Fibroblast of skin of right biceps (primary cell): ENCODE measurements around the gene TNRC18.
"Not testable (repeated sequence)": the region's sequence is repeated elsewhere in the genome, so short reads cannot be mapped to it uniquely, and the experiment has no call there.

Experiments
- DNase-seq: peaks from one replicate; pipeline ENCODE4 v3.0.0-alpha.2; 2013

TNRC18 gene

DNA sequence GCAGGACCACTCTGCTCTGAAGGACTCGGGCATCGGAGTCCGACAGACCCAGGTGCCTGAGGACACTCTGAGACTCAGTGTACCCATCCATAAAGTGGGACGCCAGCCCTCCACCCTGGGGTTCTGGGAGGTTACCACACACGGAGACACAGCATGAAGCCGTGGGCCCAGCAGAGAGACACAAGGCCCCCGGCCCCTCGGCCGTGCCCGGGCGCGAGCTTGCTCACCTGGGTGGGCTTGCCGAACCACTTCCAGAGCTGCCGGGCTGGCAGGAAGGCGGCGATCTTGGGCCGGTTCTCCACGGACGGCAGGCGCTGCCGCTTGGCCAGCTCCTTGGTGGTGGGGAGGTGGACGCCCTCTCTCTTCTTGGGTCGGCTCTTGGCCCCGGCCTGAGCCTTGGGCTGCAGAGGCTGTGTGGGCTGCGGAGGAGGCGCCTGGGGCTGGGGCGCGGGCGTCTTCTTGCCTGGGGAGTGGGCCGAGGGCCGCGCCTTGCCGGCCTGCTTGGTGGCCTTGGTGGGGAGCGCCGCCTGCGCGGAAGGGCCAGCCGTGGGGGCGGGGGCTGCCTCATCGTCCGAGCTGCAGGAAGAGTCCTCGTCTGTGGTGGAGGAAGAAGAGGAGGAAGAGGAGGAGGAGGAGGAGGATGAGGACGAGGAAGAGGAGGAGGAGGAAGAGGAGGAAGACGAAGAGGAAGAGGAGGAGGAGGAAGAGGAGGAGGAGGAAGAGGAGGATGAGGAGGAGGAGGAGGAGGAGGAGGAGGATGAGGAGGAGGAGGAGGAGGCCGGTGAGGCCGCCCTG, 111.2 kb downstream of the TNRC18 start:
- not testable (repeated sequence) for DNase-seq

DNA sequence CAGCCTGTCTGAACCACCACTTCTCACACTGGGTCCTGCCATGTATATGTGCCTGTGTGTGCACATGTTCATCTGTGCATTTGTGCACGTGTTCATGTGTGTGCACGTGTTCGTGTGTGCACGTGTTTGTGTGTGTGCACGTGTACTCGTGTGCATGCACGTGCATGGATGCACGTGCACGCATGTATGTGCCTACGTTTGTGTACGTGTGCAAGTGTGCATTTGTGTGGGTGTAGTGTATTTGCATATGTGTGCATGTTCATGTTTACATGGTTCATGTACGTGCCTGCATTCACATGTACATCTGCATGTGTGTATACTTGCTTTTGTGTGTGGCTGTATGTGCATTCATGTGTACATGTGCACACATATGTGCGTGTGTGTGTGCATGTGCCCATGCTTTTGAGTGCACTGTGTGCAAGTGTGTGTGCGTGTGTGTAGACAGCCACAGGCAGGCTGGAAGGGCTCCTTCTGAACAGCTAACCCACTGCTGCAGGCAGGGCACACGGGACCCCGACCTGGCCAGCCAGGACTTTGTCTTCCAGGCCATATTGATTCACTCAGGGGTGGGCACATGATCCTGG, 112.7 kb downstream of the TNRC18 start:
- no peak for DNase-seq

DNA sequence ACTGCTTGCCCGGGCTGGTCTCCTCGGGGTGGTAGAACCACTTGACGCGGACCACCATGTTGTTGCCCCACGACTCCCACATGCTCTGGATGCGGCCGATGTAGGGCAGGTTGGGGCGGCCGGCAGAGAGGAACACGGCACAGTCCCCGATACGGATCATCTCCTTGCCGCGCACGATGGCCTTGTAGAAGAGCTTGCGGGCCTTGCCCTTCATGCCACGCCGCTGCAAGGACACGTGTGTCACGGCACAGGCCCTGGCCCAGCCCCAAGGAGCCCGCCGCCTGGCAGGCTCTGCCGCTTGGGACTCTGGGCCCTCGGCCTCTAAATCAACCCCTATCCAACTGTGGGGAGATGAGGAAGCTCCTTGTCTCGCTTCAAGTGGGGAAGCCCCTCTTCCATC, 114.5 kb downstream of the TNRC18 start:
- DNase-seq: no peak

DNA sequence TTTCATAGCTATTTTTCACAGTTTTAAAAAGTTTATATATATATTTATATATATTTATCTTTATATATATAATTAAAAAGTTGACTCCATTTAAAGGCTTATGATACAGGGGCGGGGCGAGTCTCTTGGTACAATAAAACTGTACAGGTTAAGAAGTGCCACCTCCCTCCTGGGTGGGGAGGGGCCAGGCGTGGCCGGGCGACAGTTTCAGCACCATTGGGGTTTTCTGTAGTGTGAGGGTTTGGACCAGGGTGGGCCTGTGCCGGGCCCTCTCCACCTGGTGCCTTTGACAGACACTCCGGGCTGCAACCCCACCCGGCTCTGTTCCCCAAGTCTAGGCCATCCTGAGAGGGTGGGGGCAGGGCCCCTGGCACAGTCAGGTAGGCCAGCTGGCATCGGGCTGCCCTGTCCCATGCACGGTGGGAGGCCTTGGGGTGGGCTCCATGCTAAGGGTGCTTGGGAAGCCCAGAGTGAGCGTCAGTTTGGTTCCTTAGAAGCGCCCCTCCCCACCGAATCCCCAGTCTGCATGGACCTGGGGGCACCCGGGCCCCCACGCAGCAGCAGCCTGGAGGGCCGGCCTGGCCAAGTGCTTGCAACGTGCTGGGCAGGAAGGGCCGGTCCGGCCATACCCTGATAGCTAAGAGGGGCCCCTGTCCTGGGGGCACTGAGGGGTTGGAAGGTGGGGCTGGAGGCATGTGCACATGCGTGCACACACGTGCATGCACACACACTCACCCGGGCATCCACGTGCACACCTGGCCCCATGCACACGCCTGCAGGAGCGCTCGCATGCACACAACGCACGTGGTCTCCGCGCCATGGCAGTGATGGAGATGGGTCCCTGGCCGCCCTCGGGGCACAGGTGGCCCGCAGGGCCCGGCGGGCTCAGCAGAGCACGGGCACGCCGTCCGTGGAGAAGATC, 116.2 kb downstream of the TNRC18 start:
- DNase-seq: not testable (repeated sequence)

DNA sequence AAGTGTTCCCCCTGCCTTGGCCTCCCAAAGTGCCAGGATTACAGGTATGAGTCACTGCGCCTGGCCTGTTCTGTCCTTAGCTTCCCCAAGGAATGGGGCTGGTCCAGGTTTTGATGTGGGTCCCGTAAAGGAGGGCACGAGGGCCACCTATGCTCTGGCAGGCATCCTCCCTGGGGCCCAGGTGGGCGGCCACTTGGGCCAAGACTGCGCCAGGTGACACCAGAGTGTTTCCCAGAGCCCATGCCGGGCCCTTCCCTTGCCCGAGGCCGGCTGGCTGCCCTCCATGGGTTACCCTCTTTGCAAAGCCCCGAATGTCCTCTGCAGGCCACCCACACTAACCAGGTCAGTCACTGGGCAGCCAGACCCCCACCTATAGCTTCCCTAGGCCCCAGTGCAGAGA, 118.6 kb downstream of the TNRC18 start:
- not testable (repeated sequence) for DNase-seq

DNA sequence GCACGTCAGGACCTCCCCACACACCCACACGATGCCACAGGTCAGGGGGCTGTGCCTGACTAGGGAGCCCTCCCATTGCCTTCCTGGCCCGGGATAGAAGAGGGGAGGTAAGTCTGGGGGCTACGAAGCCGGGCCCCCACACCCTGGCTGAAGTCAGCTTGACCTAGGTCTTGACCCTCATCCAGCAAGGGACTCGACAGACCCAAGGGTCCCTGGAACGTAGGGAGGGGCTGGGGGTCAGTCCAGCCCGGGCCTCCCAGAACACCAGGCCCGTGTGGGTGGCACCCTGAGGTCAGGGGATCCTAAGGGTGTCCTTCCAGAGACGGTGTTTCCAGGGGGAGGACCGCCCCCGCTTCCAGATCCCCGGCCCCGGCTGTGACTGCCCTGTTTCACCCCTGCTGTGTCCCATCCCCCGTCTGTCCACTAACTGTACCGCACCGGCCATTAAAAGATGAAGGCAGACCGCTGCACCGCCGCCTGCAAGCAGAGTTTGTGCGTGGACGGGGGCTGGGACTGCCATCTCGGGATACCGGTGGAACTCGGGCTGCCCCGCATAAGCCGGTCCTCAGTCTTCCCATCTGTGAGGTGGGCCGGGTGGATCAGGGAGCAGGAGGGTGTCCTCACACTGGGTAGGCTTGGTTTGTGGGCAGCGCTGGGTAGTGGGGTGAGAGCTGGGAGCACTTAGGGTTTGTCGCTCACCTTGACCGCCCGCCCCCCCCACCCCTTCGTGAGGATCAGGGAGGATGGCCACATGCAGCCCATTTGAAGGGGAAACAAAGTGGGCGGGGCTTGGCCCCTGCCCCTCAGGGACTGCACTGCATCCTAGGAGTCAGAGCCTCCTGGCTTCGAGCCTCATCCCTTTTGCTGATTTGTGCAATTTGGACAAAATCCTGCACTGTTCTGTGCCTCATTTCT, 119.8 kb downstream of the TNRC18 start:
- no peak for DNase-seq

DNA sequence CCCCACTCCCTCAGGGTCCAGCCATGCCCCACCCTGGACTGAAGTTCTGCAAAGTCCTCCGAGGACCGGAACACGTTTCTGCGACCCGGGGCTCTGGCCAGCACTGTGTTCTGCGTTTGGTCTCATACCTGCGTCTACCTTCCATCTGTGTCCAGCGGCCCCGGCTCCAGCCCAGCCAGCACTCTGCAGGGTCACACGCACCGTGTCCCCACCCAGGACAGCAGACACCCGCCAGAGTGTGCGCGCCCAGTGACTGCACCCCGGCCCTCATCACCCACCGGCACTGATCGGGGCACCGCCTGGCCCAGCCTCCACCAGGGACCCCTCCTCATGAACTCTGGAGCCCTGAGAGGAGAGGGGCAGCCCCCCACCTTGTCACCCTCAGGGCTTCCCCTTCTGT, 120.6 kb downstream of the TNRC18 start:
- no peak for DNase-seq

DNA sequence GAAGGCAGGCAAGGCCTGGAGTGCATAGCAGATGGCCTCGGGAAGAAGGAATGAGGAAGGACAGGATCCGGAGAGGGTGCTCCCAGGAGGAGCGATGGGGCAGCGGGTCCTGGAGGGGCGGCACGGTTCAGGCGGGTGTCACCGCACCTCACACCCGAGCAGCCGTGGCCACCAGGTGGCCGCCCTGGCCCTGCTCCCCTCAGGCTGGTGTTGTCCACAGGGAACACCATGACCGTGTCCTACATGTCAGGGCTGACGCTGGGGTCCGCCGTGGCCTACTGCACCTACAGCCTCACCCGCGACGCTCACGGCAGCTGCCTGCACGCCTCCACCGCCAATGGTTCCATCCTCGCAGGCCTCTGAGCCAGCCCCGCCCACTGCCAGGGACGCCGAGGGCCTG, 121.1 kb downstream of the TNRC18 start:
- no peak for DNase-seq

DNA sequence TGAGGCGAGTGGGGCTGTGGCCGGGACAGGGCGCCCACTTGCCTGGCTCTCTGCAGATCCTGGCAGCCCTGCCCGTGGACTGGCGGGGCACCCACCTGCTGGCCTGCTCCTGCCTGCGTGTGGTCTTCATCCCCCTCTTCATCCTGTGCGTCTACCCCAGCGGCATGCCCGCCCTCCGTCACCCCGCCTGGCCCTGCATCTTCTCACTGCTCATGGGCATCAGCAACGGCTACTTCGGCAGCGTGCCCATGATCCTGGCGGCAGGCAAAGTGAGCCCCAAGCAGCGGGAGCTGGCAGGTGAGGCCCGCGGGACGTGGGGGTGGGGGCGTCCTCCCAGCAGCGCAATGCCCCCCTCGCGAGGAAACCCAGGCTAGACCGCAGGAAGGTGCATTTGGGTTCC, 123.3 kb downstream of the TNRC18 start:
- DNase-seq: no peak

DNA sequence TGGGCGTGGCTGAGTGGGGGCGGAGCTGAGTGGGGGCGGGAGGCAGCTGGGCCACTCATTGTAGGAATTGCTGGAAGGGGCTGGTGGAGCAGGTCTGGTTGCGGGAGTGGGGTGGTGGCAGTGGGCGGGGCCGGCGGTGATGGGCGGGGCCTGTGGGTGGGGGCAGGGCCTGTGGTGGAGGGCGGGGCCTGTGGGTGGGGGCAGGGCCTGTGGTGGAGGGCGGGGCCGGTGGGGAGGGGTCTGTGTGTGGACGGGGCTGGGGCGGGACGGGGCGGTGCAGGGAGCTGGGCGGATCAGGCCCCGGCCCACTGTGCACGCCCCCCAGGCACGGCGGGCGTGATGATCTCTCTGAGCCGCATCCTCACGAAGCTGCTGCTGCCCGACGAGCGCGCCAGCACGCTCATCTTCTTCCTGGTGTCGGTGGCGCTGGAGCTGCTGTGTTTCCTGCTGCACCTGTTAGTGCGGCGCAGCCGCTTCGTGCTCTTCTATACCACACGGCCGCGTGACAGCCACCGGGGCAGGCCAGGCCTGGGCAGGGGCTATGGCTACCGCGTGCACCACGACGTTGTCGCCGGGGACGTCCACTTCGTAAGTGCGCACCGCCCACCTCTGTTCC, 126.9 kb downstream of the TNRC18 start:
- no peak for DNase-seq

DNA sequence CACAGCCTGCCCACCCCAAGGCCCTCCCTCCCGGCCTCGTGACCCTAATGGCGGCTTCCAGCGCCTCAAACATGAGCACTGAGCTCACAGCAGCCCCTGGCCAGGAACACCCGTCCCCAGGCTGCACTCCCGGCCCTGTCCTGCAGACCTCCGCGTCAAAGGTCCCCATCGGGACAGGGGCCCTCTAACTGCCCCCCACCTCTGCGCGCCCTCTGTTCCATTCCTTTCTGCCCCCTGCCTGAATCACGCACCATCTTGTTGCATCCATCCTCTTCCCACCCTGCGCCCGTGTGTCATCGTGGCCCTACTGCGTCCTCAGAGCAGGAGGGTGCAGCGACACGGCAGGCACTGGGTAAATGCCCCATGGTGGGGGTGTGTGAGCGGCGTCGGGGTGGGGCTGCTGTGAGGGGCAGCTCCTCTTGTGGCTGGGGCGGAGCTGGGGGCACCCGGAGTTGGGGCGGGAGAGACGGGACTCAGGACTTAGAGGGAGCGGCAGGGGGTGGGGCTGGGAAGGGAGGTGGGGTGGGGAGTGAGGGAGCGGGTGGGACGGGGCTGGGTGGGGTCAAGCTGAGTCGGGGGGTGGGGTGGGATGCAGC, 127.5 kb downstream of the TNRC18 start:
- DNase-seq: no peak

DNA sequence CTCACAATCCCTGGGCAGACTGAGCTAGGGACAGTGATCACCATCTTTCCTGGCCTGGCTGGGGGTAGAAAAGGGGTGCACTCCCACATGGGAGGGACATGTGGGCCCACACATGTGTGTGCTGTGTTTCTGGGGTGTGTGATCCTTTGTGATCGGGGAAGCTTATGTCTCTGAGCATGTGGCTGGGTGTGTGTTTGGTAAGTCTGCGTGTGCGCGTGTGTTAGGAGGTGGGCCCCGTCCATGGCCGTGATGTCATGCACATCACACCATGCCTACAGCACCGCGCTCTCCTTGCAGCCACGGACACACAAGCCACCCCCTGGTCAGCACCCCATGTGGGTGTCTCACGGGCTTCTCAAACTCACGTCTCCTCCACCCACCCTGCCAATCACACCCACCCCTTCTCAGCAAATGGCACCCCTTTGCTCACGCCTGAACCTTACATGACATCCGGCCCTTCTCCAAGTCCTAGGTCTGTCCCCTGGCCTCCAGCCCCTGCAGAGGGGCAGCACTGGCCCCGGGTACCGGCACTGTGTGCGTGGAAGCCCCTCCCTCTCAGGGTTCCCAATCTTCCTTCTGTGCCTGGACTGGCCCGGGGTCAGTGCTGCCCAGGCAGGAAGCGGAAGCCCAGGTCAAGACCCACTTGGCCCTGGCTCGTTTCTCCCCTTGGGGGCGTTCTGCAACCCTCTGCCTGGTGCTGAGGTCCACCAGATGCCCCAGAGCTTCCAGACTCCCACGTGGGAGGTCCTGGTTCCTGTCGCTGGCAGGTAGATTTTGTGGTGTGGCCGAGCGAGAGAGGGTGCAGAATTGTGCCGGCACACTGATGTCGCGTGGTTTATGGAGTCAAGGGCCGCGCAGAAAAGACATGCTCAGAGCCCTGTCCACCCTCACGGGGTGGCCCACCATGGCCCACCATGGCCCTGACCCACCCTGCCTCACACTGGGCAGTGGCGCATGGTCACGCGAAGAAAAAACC, 128.3 kb downstream of the TNRC18 start:
- DNase-seq: no peak

DNA sequence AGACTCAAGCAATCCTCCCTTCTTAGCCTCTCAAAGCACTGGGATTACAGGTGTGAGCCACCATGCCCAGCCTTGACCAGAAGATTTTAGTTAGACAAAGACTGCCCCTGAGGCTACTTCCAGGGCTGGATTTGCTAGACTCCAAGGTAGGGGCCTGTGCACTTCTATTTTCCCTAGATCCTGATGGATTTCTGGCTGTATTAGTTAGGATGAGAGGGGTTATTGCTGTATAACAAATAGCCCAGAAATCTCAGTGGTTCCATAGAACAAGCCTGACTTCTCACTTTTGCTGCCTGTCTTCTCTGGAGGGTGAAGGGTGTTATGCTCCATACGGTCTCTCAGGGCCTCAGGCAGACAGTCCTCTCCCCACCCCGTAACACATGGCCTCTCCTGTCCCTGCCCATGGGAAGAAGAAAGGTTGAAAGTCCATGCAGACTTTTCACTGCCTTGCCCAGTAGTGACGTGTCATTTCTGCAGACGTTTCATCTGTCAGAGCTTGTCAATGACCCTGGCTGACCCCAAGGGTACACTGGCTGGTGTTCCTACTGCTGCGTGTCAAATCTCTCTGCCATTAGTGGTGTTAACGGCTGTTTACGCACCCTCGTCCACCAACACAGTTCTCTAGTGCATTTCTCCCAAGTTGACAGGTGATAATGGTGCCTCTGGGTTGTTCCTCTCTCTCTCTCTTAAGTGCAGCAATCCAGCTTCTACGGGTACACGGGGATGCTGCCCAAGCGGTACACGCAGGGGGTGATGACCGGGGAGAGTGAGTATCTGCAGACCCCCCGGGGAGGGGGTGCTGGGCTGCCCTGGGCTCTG, 129.3 kb downstream of the TNRC18 start:
- DNase-seq: no peak

DNA sequence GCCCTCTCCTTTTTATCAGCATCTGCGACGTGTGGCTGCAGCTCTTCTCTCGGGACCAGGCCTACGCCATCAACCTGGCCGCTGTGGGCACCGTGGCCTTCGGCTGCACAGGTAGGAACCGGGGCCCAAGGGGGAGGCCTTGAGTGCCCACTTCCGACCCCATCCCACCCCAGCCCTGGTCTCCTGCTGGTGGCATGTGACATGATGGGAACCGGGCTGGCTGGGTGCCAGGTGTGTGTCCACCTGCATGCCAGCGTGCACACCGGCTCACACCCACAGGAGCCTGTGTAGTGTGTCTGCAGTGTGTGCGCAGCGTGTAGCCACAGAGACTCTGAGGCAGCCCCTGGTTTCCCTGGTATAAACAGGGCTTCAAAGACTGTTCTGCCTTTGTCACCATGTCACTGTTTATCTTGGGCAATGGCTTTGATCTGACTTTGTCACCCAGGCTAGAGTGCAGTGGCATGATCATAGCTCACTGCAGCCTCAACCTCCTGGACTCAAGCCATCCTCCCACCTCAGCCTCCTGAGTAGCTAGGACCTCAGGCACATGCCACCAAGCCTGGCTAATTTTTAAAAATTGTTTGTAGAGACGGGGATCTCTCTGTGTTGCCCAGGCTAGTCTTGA, 131.8 kb downstream of the TNRC18 start:
- DNase-seq: not testable (repeated sequence)

DNA sequence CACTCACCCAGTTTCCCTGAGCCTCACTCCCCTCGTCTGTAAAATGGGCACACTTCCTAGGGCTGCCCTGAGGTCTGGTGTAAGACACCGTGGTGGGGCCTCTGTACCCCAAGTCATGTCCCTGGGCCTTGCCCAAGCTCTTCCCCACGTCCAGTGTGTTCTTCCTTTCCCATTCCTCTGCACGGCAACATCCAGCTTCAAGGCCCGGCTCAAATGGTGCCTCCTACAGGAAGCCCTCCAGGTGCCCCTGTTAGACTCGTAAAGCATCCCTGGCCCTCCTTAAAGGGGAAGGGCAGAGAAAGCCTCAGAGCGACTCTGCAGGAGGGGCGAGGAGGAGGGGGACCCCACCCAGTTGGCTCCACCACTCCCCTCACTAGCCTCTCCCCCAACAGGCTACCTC, 132.3 kb downstream of the TNRC18 start:
- DNase-seq: no peak

DNA sequence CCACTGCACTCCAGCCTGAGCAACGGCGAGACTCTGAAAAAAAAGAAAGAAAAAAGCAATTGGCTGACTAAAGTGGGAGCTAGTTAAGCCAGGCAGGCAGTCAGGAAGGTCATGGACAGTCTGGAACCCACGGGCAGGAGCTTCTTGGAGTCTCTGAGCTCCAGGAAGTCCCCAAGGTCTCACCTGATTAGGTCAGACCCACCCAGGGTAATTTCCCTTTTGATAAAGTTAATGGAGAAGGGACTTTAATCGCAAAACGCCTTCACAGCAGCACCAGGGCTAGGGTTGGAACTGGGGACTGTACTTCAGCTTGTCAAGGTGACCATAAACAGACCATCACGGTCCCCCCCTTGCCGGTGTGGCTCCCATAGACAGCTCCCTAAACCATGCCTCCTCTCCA, 134.3 kb downstream of the TNRC18 start:
- no peak for DNase-seq

DNA sequence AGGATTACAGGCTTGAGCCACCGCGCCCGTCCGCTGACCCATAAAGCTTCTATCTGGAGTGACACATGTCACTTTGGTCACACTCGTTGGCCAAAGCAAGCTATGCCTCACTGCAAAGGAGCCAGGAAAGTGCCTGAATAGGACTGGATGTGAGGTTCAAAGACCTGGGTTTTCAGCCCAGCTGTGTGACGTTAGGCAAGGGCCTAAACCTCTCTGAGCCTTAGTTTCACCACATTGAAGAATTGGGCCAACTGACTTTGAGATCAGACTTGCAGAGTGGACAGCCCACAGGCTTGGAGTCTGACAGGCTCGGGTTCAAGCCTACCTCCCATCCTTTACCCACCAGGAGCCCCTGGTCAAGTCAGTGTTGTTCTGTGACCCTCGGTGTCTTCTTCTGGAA, 135.1 kb downstream of the TNRC18 start:
- DNase-seq: not testable (repeated sequence)

DNA sequence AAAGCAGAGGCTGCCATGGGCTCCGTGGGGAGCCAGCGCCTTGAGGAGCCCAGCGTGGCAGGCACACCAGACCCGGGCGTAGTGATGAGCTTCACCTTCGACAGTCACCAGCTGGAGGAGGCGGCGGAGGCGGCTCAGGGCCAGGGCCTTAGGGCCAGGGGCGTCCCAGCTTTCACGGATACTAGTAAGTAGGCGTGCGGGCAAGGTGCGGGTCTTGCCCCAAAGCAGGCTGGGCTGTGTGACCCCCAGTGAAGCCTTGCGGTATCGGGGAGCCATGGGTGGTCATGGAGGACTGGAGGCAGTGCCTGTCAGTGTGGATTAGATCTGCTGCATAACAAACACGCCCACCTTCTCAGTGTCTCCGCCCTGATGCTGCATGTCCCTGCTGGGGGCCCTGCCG, 135.8 kb downstream of the TNRC18 start:
- no peak for DNase-seq

DNA sequence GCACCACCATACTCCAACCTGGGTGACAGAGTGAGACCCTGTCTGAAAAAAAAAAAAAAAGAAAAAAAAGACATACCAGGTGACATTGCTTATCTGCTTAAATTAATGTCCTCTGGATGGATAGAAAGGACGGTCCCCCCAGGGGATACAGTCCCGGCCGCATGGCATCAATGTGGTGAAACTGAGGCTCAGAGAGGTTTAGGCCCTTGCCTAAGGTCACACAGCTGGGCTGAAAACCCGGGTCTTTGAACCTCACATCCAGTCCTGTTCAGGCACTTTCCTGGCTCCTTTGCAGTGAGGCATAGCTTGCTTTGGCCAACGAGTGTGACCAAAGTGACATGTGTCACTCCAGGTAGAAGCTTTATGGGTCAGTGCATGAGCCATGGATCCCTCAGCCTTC, 136.3 kb downstream of the TNRC18 start:
- not testable (repeated sequence) for DNase-seq
